Measurements from ENCODE around the gene SPATA33. TPM values are rescaled to one million over a fixed set of nuclear protein-coding genes. Genes with fewer than 3 reads are reported as not detected.
"Not testable (repeated sequence)": the region's sequence is repeated elsewhere in the genome, so short reads cannot be mapped to it uniquely, and the experiment has no call there.

The SPATA33 gene
- total and polyA plus RNA-seq, 10 of the 15 experiments (the other 5 are each of a cell fraction or from before 2014, with no cell fraction given), result 1.1 to 15.8 (median 7.6) TPM

GRCh38 chr16:89688395-89688794 lies 30.8 kb downstream of the SPATA33 start:
- ATAC-seq, result no peak
- peaks cover 11% of the 10 kb centered on the region for H3K79me2 ChIP-seq (ENCODE audit: control insufficient read depth, insufficient read depth, low read length)
- SMC1A ChIA-PET (ENCODE audit: uncharacterized antibody, unreplicated experiment), result interaction anchor here (0.8 to 1.0 kb wide), 2 partner anchors 11 to 172 kb away, joined by 3 read pairs; no protein-coding TSS in a partner anchor
- H3K27ac ChIP-seq (ENCODE audit: control insufficient read depth, insufficient read depth), result no peak overlapping the region
- in situ Hi-C loops (cut with MboI), result no loop called here
- H3K9me3 ChIP-seq (replicated peaks; ENCODE audit: control insufficient read depth, insufficient read depth, low read length), result no peaks in the 10 kb centered on the region; the same call in 2 of the 3 replicates
- H3K27me3 ChIP-seq (replicated peaks in 1 of 2; ENCODE audit: control insufficient read depth in 2 of 2, insufficient read depth in 2 of 2, low read length in 1 of 2), result no peaks in the 10 kb centered on the region
- H4K20me1 ChIP-seq (ENCODE audit: control insufficient read depth, insufficient read depth), result no peaks in the 10 kb centered on the region
- POLR2A ChIA-PET, result interaction anchor here (0.7 to 1.0 kb wide), 3 partner anchors 9 to 154 kb away, joined by 3 to 7 read pairs (median 4); no protein-coding TSS in a partner anchor
- no peak overlapping the region for H2AFZ ChIP-seq (ENCODE audit: control insufficient read depth, low read depth, low read length)
- FAIRE-seq, result no peak
- CTCF ChIA-PET, result interaction anchor here (1.7 kb wide), 1 partner anchor 11 kb away, joined by 5 read pairs; no protein-coding TSS in a partner anchor
- TF ChIP-seq IKZF1 (conservative IDR thresholded peaks at IDR 0.05), result no peak
- TF ChIP-seq WRNIP1 (IDR thresholded peaks at IDR 0.05; ENCODE audit: borderline replicate concordance, low read depth, low read length), result no peak
- no peak for TF ChIP-seq MYC (IDR thresholded peaks at IDR 0.05; ENCODE audit: insufficient read depth, insufficient read length, insufficient replicate concordance, low read length, severe bottlenecking)
- DNase-seq (ENCODE audit: low read depth, low spot score), result no peak
- RAD21 ChIA-PET (ENCODE audit: unreplicated experiment), result no interaction called here
- no peak overlapping the region for H3K9ac ChIP-seq (ENCODE audit: control insufficient read depth, insufficient read depth, low read length)
- H3K4me2 ChIP-seq (ENCODE audit: control insufficient read depth, insufficient read depth), result 0 out of 2 replicates have a peak overlapping the region, but pooled peaks have one; percentile 4
- TSS peak; percentile 72 for BruUV-seq (replicated peaks)
- H3K36me3 ChIP-seq (ENCODE audit: control insufficient read depth in 2 of 2, insufficient read depth in 2 of 2, low read length in 1 of 2), result peaks cover 0 to 8% of the 10 kb centered on the region in 2 experiments; a peak in 3 of 4 replicates
- 99% methylated on average over 5 of the region's 5 CpGs for WGBS (ENCODE audit: insufficient coverage, insufficient replicate concordance, low lambda C conversion rate, missing lambda C conversion rate)
- peaks cover 6% of the 10 kb centered on the region; the same call in 1 of the 2 replicates for H3K4me1 ChIP-seq (ENCODE audit: control insufficient read depth, insufficient read depth, low read length)
- intact Hi-C loops (cut with micrococcal nuclease; ENCODE audit: unreplicated experiment), result no loop called here
- no peak overlapping the region for H3K4me3 ChIP-seq

GRCh38 chr16:89689142-89689541 lies 31.5 kb downstream of the SPATA33 start:
- in situ Hi-C loops (cut with MboI) (no loop called here), intact Hi-C loops (cut with micrococcal nuclease; ENCODE audit: unreplicated experiment) (no loop called here)
- Histone ChIP-seq H3K27me3 (replicated peaks in 1 of 2; ENCODE audit: control insufficient read depth in 2 of 2, insufficient read depth in 2 of 2, low read length in 1 of 2) (no peaks in the 10 kb centered on the region), H3K9ac (ENCODE audit: control insufficient read depth, insufficient read depth, low read length) (no peak overlapping the region), H4K20me1 (ENCODE audit: control insufficient read depth, insufficient read depth) (no peaks in the 10 kb centered on the region), H3K36me3 (ENCODE audit: control insufficient read depth in 2 of 2, insufficient read depth in 2 of 2, low read length in 1 of 2) (peaks cover 0 to 10% of the 10 kb centered on the region in 2 experiments; a peak in 3 of 4 replicates), H3K79me2 (ENCODE audit: control insufficient read depth, insufficient read depth, low read length) (peaks cover 11% of the 10 kb centered on the region), H3K27ac (ENCODE audit: control insufficient read depth, insufficient read depth) (no peak overlapping the region), H3K4me1 (ENCODE audit: control insufficient read depth, insufficient read depth, low read length) (peaks cover 6% of the 10 kb centered on the region; the same call in 1 of the 2 replicates), H3K4me2 (ENCODE audit: control insufficient read depth, insufficient read depth) (no peak overlapping the region), H3K9me3 (replicated peaks; ENCODE audit: control insufficient read depth, insufficient read depth, low read length) (no peaks in the 10 kb centered on the region; the same call in 2 of the 3 replicates), H3K4me3 (no peak overlapping the region), H2AFZ (ENCODE audit: control insufficient read depth, low read depth, low read length) (no peak overlapping the region)
- TF ChIP-seq HSF1 (IDR thresholded peaks at IDR 0.05; ENCODE audit: low read depth, low read length), result no peak
- TF ChIP-seq SMC3 (IDR thresholded peaks at IDR 0.05; ENCODE audit: borderline replicate concordance, low read length), result no peak
- FAIRE-seq (no peak), DNase-seq (ENCODE audit: low read depth, low spot score) (no peak), ATAC-seq (no peak)
- ChIA-PET POLR2A (no interaction called here), CTCF (interaction anchor here (0.6 to 1.7 kb wide), 2 partner anchors 11 to 18 kb away, joined by 3 to 5 read pairs; no protein-coding TSS in a partner anchor), RAD21 (ENCODE audit: unreplicated experiment) (no interaction called here), SMC1A (ENCODE audit: uncharacterized antibody, unreplicated experiment) (no interaction called here)
- BruUV-seq (replicated peaks), result no TSS peak
- WGBS (ENCODE audit: insufficient coverage, insufficient replicate concordance, low lambda C conversion rate, missing lambda C conversion rate), result 92% methylated on average over 13 of the region's 13 CpGs

- H3K4me3 ChIP-seq; H3K27me3 ChIP-seq (replicated peaks in 1 of 2; ENCODE audit: control insufficient read depth in 2 of 2, insufficient read depth in 2 of 2, low read length in 1 of 2); H3K9ac ChIP-seq (ENCODE audit: control insufficient read depth, insufficient read depth, low read length); H3K27ac ChIP-seq (ENCODE audit: control insufficient read depth, insufficient read depth); H4K20me1 ChIP-seq (ENCODE audit: control insufficient read depth, insufficient read depth); SMC1A ChIA-PET (ENCODE audit: uncharacterized antibody, unreplicated experiment); H3K4me2 ChIP-seq (ENCODE audit: control insufficient read depth, insufficient read depth); H2AFZ ChIP-seq (ENCODE audit: control insufficient read depth, low read depth, low read length); H3K36me3 ChIP-seq (ENCODE audit: control insufficient read depth in 2 of 2, insufficient read depth in 2 of 2, low read length in 1 of 2); intact Hi-C loops (cut with micrococcal nuclease; ENCODE audit: unreplicated experiment); H3K9me3 ChIP-seq (replicated peaks; ENCODE audit: control insufficient read depth, insufficient read depth, low read length); ATAC-seq; DNase-seq (ENCODE audit: low read depth, low spot score); POLR2A ChIA-PET; BruUV-seq (replicated peaks); RAD21 ChIA-PET (ENCODE audit: unreplicated experiment); FAIRE-seq; in situ Hi-C loops (cut with MboI); H3K4me1 ChIP-seq (ENCODE audit: control insufficient read depth, insufficient read depth, low read length): not testable (repeated sequence)
- CTCF ChIA-PET, result interaction anchor here (0.6 to 1.7 kb wide), 2 partner anchors 10 to 18 kb away, joined by 3 to 5 read pairs; no protein-coding TSS in a partner anchor
- H3K79me2 ChIP-seq (ENCODE audit: control insufficient read depth, insufficient read depth, low read length), result peaks cover 11% of the 10 kb centered on the region
- WGBS (ENCODE audit: insufficient coverage, insufficient replicate concordance, low lambda C conversion rate, missing lambda C conversion rate), result 80% methylated on average over 4 of the region's 4 CpGs
Observed at GRCh38 chr16:89689621-89690020, 32.0 kb downstream of the SPATA33 start.

Data from GM12878 (cell line).